Rectal smooth muscle tissue (tissue), 1 donor: ENCODE results near the gene SLC15A1.

Source experiments
- H3K27ac ChIP-seq: one replicate; pipeline ENCODE4 v1.7.0; 2013; ENCODE audit warnings: low read depth, low read length, inconsistent platforms
- H3K27me3 ChIP-seq: one replicate; pipeline ENCODE4 v1.7.0; 2013; ENCODE audit warnings: low read length; ENCODE audit not compliant: control insufficient read depth, insufficient read depth
- H3K36me3 ChIP-seq: one replicate; pipeline ENCODE4 v1.7.0; 2013; ENCODE audit warnings: low read length; ENCODE audit not compliant: control insufficient read depth, insufficient read depth
- H3K4me1 ChIP-seq: one replicate; pipeline ENCODE4 v1.7.0; 2013; ENCODE audit warnings: low read length; ENCODE audit not compliant: control insufficient read depth, insufficient read depth
- H3K4me3 ChIP-seq: one replicate; pipeline ENCODE4 v1.7.0; 2013; ENCODE audit warnings: low read length
- H3K9ac ChIP-seq: one replicate; pipeline ENCODE4 v1.7.0; 2013; ENCODE audit warnings: low read length

Gene SLC15A1

DNA sequence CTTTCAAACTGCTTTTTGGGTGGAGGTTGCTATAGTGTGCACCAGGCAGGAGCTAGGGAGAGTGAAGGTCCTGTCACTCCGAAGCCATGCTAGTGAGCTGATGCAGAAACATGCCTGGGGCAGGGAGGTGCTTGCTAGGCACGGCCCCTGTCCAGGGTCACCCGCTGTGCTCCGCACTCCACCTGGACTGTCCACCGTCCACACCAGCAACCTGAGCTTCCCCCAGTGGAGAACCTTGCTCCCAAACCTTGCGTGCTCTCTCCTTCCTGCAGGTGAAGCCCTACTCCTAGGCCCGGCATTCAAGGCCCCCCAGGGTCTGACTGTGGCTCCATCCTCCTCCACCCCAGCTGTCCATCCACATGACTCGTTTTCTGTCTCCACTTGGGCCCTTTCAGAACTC lies 12.3 kb downstream of the SLC15A1 start:
- Histone ChIP-seq H3K4me1 (no peaks in the 10 kb centered on the region), H3K27ac (no peak overlapping the region)

DNA sequence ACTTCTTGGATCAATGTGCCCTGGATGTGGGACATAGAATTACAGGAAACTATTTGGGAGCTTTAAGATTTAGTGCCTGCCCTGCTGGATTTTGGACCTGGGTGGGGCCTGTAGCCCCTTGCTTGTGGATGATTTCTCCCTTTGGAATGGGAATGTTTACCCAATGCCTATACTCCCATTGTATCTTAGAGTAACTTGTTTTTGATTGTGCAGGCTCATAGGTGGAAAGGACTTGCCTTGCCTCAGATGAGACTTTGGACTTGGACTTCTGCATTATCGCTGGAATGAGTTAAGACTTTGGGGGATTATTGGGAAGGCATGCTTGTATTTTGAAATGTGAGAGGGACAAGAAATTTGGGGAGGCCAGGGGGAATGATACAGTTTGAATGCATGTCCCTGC lies 13.5 kb downstream of the SLC15A1 start:
- H3K36me3 ChIP-seq: no peaks in the 10 kb centered on the region
- no peaks in the 10 kb centered on the region for H3K4me1 ChIP-seq
- no peak overlapping the region for H3K27ac ChIP-seq

More for the DNA sequence above, 12.3 kb downstream of the SLC15A1 start:
- H3K27me3 ChIP-seq: no peaks in the 10 kb centered on the region
- no peak overlapping the region for H3K9ac ChIP-seq
- H3K36me3 ChIP-seq: no peaks in the 10 kb centered on the region
- no peak overlapping the region for H3K4me3 ChIP-seq

DNA sequence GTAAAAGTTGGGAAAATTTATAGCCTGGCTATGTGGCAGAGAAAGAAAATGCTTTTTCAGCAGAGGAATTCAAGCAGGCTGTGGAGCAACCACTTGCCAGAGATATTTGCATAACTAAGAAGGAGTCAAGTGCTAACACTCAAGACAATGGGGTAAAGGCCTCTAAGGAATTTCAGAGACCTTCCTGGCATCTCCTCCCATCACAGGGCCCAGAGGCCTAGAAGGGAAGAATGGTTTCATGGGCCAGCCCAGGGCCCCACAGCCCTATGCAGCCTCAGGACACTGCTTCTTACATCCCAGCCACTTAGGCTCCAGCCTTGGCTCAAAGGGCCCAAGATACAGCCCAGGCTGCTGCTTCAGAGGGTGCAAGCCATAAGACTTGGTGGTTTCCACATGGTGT lies 14.3 kb downstream of the SLC15A1 start:
- Histone ChIP-seq H3K4me3 (no peak overlapping the region), H3K36me3 (no peaks in the 10 kb centered on the region), H3K4me1 (no peaks in the 10 kb centered on the region), H3K27ac (no peak overlapping the region), H3K27me3 (no peaks in the 10 kb centered on the region), H3K9ac (no peak overlapping the region)

More for the DNA sequence above, 13.5 kb downstream of the SLC15A1 start:
- no peak overlapping the region for H3K9ac ChIP-seq
- no peak overlapping the region for H3K4me3 ChIP-seq
- no peaks in the 10 kb centered on the region for H3K27me3 ChIP-seq

DNA sequence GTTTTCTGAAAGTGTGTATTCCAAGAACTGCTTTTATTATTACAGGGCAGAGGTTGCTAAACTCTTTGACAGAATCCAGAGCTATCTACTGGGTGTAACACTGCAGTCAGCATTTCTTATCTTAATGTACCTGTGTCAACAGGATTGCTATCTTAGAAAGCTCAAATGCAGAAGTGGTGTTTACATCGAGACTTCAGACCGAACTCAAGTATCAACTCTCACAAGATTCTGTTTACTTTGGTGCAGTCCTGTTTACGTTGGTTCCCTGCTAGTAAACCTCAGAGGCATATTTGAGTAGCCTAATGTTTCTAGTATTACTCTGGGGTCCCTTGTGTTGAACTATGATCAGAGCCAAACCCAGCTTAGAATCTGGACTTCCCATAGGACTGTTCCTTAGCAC lies 20.5 kb downstream of the SLC15A1 start:
- Histone ChIP-seq H3K27me3 (no peaks in the 10 kb centered on the region), H3K4me1 (no peaks in the 10 kb centered on the region), H3K9ac (no peak overlapping the region), H3K36me3 (no peaks in the 10 kb centered on the region), H3K27ac (no peak overlapping the region), H3K4me3 (no peak overlapping the region)

DNA sequence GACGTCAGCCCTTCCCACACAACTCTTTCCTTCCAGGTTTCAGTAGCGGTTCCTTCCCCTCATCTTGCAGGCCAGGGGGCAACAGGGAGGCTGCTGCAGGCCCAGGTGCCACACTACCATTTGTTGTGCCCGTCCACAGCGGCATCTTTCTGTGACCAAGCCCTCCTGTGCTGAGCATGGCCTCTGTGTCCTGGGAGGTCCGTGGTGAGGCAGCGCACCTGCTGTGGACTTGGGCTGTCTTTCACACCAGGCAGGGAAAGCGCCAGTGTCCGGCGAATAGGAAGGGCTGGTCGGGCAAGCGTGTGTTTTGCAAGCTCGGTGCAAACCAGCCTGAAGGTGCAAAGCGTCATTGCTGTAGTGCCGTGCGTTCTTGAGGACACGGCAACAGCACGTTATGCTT lies 21.4 kb downstream of the SLC15A1 start:
- Histone ChIP-seq H3K4me1 (no peaks in the 10 kb centered on the region), H3K27ac (no peak overlapping the region), H3K36me3 (no peaks in the 10 kb centered on the region), H3K27me3 (no peaks in the 10 kb centered on the region), H3K9ac (no peak overlapping the region), H3K4me3 (no peak overlapping the region)

DNA sequence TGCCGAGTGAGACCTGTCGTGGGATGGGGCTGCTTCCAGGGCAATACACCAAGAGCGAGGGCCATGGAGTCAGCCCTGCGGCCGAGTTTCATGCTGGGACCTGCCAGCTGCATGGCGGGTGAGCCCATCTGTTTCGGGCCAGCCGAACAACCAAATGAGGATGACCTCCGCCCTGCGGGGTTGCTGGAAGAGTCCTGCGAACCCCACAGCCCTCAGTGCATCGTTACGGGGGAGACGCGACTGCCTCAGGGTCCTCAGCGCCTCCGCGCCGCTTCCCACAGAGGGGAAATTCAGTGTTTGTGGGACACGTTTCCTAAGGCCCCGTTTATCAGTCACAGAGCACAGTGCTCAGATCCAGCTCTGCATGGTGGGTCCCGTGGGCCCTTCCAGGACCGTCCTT lies 22.0 kb downstream of the SLC15A1 start:
- Histone ChIP-seq H3K4me1 (no peaks in the 10 kb centered on the region), H3K36me3 (no peaks in the 10 kb centered on the region), H3K27me3 (no peaks in the 10 kb centered on the region), H3K27ac (no peak overlapping the region), H3K9ac (no peak overlapping the region), H3K4me3 (no peak overlapping the region)

DNA sequence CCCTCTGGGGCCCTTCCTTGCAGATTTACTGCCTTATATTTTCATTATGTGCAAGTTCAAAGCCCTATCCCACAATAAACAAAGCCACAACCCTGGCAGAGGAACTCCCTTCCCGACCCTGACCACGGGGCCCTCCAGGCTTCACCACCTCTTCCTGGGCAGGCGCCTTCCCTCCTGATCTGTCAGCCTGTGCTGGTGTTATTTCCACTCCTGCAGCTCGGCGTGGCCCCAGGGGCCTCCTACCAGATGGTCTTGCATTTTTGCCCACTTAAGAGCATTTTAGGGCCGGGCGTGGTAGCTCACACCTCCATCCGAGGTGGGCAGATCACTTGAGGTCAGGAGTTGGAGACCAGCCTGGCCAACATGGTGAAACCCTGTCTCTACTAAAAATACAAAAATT lies 22.8 kb downstream of the SLC15A1 start:
- Histone ChIP-seq H3K4me3 (no peak overlapping the region), H3K36me3 (no peaks in the 10 kb centered on the region), H3K4me1 (no peaks in the 10 kb centered on the region), H3K27me3 (no peaks in the 10 kb centered on the region), H3K9ac (no peak overlapping the region), H3K27ac (no peak overlapping the region)

DNA sequence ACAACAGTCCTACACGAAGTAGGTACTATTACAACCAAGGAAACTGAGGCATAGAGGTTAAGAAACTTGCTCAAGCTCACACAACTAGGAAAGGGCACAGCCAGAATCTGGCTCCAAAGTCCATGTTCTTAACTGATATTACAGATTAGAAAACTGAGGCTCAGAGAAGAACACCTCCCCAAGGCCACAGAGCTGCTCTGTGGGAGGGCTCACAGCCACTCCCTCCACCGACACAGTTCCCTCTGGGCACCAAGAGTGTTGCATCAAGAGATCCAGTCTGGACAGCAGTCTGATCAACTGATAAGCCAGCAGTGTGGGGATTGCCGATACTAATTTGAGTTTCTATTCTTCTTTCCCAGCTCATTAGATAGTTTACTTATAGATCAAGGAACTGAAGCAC lies 29.5 kb downstream of the SLC15A1 start:
- Histone ChIP-seq H3K36me3 (no peaks in the 10 kb centered on the region), H3K4me3 (no peak overlapping the region), H3K4me1 (no peaks in the 10 kb centered on the region), H3K27ac (no peak overlapping the region), H3K9ac (no peak overlapping the region), H3K27me3 (no peaks in the 10 kb centered on the region)

DNA sequence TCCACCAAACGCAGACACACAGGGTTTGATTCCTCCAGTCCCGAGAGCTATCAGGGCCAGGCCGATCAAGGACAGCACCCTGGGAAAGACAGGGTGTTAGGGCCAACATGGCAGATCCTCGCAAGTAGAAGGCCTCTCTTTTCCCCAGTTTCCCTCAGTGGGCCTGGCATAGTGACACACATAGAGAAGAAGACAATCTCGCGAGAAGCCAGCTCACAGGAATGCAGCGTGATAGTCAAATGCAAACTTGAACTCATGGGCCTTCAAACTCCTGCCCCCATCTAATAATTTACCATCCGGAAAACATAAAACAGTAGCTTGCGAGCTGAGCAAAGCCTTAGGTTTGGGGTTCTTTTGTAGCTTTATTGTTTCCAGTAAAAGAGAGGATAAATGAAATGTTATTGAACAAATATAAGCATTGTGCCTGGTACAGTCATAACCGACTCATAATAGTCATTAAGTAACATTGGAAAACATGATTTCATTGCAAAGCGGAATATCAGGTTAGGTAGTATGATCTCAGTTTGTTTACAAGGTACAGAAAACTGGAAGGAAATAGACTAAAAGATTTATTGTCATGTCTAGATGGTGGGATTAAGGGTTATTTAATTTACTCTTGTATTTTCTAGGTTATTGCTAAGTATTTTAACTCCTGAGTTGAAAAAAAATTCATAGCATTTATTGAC lies 30.5 kb downstream of the SLC15A1 start:
- Histone ChIP-seq H3K36me3 (no peaks in the 10 kb centered on the region), H3K27me3 (no peaks in the 10 kb centered on the region), H3K9ac (no peak overlapping the region), H3K27ac (no peak overlapping the region), H3K4me3 (no peak overlapping the region), H3K4me1 (no peaks in the 10 kb centered on the region)

DNA sequence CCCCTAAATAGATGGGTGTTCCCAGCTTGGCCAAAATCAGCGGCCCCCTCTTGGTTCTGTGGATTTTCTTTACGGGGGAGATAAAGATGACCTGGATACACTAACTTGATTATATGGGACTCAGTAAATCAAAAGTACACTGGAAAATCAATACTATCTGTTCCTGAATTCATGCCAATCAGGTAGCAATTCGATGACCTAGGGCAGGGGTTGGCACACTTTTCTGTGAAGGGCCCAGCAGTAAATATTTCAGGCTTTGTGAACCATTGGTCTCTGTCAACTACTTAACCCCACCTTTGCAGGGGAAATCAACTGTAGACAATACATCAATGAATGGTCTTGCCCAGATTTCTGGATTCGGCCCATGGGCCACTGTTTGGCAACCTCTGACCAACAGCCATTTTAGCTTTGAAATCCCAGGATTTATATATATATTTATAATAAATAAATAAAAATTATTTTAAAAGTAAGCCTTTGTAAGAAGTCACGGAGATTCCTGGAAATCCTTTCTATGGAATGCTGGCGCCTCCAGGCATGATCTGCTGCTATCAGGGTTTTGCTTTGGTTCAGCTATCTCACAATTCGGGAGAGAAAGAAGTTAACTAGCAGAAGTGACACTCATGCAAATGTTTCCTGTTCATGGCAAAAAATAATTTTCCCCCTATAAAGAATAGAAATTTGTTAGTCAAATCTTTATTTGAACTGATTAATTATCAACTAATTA lies 32.8 kb downstream of the SLC15A1 start:
- no peak overlapping the region for H3K27ac ChIP-seq
- no peaks in the 10 kb centered on the region for H3K36me3 ChIP-seq
- H3K4me3 ChIP-seq: no peak overlapping the region
- no peak overlapping the region for H3K9ac ChIP-seq
- H3K27me3 ChIP-seq: no peaks in the 10 kb centered on the region
- no peaks in the 10 kb centered on the region for H3K4me1 ChIP-seq

DNA sequence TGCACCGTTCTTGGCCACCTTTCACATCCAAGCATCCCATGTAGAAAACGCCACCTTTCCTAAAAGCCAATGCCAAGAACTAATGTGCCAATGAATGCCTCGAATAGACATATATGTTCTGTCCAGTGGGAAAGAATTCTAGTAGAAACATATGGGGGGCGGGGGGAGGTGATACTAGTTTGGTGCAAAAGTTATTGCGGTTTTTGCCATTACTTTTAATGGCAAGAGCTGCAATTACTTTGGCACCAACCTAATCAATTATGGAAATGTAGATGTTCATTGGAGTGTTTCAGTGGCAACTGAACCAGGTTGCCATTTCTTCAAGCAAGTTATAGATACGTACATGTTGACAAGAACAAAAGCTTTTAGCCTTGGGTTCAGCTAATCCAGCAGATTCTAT lies 34.6 kb downstream of the SLC15A1 start:
- Histone ChIP-seq H3K4me1 (no peaks in the 10 kb centered on the region), H3K27me3 (no peaks in the 10 kb centered on the region), H3K27ac (no peak overlapping the region), H3K36me3 (no peaks in the 10 kb centered on the region), H3K4me3 (no peak overlapping the region), H3K9ac (no peak overlapping the region)

DNA sequence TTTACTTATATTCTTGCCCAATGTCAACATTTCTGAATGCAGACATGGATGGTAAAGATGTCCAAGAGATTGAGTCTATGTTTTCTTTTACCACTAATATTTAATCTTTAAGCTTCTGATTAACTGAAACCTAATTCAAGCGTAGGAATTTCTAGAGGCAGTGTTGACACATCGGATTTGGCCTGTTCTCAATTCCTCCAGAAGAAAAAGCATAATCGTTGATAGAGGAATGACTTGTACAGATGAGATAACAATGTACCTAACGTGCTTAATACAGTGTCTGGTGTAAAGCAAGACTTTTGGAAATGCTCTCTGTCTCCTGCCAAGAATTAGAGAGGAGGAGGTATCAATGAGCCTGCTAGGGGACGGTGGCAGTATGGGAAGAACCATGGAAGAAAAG lies 35.2 kb downstream of the SLC15A1 start:
- Histone ChIP-seq H3K36me3 (no peaks in the 10 kb centered on the region), H3K4me1 (no peaks in the 10 kb centered on the region), H3K9ac (no peak overlapping the region)

DNA sequence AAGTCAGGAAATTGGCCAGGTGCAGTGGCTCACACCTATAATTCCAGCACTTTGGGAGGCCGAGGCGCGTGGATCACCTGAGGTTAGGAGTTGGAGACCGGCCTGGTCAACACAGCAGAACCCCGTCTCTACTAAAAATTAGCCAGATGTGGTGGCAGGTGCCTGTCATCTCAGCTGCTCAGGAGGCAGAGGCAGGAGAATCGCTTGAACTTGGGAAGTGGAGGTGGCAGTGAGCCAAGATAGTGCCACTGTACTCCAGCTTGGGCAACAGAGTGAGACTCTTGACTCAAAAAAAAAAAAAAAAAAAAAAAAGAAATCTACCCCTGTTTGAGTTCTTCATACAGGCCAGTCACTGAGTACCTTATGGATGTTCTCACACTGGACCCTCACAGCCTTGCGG lies 42.0 kb downstream of the SLC15A1 start:
- Histone ChIP-seq H3K27me3 (no peaks in the 10 kb centered on the region), H3K27ac (no peak overlapping the region), H3K4me1 (no peaks in the 10 kb centered on the region), H3K4me3 (no peak overlapping the region), H3K36me3 (no peaks in the 10 kb centered on the region), H3K9ac (no peak overlapping the region)

More for the DNA sequence above, 35.2 kb downstream of the SLC15A1 start:
- Histone ChIP-seq H3K4me3 (no peak overlapping the region), H3K27ac (no peak overlapping the region), H3K27me3 (no peaks in the 10 kb centered on the region)
